CD4-positive, alpha-beta T cell (primary cell): Measurements from ENCODE around the gene KCNN3. TPM values are rescaled to one million over a fixed set of nuclear protein-coding genes. Genes with fewer than 3 reads are reported as not detected.

ENCODE experiments used
- ATAC-seq: fragments of 200-7000 bp; cut with Tn5 transposase; one replicate; pipeline ENCODE4 v1.10.0; 2022; ENCODE audit warnings: mild to moderate bottlenecking; ENCODE audit not compliant: poor library complexity
- CTCF ChIA-PET: fragments of 350-600 bp; sonication (Branson Sonifier 250); formaldehyde crosslinking; loops from one replicate; lab custom pipeline; 2021; ENCODE audit warnings: antibody characterized with exemption, inconsistent platforms; lab: Charles Lee
- POLR2A ChIA-PET: fragments of 350-600 bp; sonication (Branson Sonifier 250); formaldehyde crosslinking; loops from one replicate; lab custom pipeline; 2021; ENCODE audit warnings: antibody characterized with exemption, inconsistent platforms; lab: Charles Lee
- DNase-seq, 14 experiments: peaks; one replicate each; pipeline ENCODE4 v3.0.0-alpha.2; 2013 to 2020; ENCODE audit warnings: mixed read lengths in 2 of 14
- H3K27ac ChIP-seq, 2 donors: one replicate each; pipeline versions ENCODE4 v1.5.1 to v1.7.0; 2013; ENCODE audit warnings: low read length in 2 of 2, low read depth in 1 of 2, mild to moderate bottlenecking in 1 of 2
- H3K27me3 ChIP-seq, 2 experiments: 1 replicate in 1 of 2; 2 replicates in 1 of 2; pipeline versions ENCODE4 v1.6.1 to v1.7.0; 2013; ENCODE audit warnings: low read length in 2 of 2, control low read depth in 1 of 2, mild to moderate bottlenecking in 1 of 2, moderate library complexity in 1 of 2; ENCODE audit not compliant: insufficient read depth in 2 of 2, control insufficient read depth in 1 of 2
- H3K36me3 ChIP-seq: one replicate; pipeline ENCODE4 v1.6.1; 2013; ENCODE audit warnings: low read length, control low read depth; ENCODE audit not compliant: insufficient read depth
- H3K4me1 ChIP-seq: one replicate; pipeline ENCODE4 v1.6.1; 2013; ENCODE audit warnings: low read length, control low read depth; ENCODE audit not compliant: insufficient read depth
- H3K4me3 ChIP-seq: one replicate; pipeline ENCODE4 v1.5.1; 2013; ENCODE audit warnings: mild to moderate bottlenecking, low read length, moderate library complexity
- H3K9me3 ChIP-seq, 2 experiments: 1 replicate in 1 of 2; 2 replicates in 1 of 2; pipeline versions ENCODE4 v1.6.1 to v1.7.0; 2013; ENCODE audit warnings: low read length in 2 of 2, mild to moderate bottlenecking in 2 of 2, control low read depth in 1 of 2, moderate library complexity in 1 of 2; ENCODE audit not compliant: control insufficient read depth in 1 of 2, insufficient read depth in 1 of 2
- H3K27ac Mint-ChIP-seq: one replicate; pipeline ENCODE4 v1.8.0; 2020; ENCODE audit warnings: mixed read lengths
- H3K27me3 Mint-ChIP-seq: one replicate; pipeline ENCODE4 v1.8.0; 2021; ENCODE audit warnings: mixed read lengths
- H3K36me3 Mint-ChIP-seq: one replicate; pipeline ENCODE4 v1.8.0; 2021; ENCODE audit warnings: low read depth, mixed read lengths
- H3K4me1 Mint-ChIP-seq: one replicate; pipeline ENCODE4 v1.8.0; 2021; ENCODE audit warnings: low read depth, mixed read lengths
- H3K4me3 Mint-ChIP-seq: one replicate; pipeline ENCODE4 v1.8.0; 2020; ENCODE audit warnings: mild to moderate bottlenecking, mixed read lengths
- H3K9me3 Mint-ChIP-seq: one replicate; pipeline ENCODE4 v1.8.0; 2020; ENCODE audit warnings: mixed read lengths
- intact Hi-C, 2 experiments: fragments of 100-400 bp; cut with DNase I in 1 of 2; cut with micrococcal nuclease in 1 of 2; formaldehyde crosslinking; loops; one replicate each; pipeline versions ENCODE4 v1.15.1 to v1.9.0; 2023 to 2025; cut with DNase I, micrococcal nuclease
- total RNA-seq, 174 experiments: library from RNA in 2 of 174; stranded (reverse) in 2 of 174; gene quantifications; one replicate each; pipeline ENCODE4 v1.2.3 and lab custom pipeline; 2021 to 2026
- TF ChIP-seq, protein P1 (sequence below): fragments of 200-600 bp; IDR thresholded peaks from one replicate; pipeline ENCODE4 v1.8.0; 2022; ENCODE audit warnings: antibody characterized with exemption, mild to moderate bottlenecking

Gene KCNN3
- total RNA-seq, 2 experiments from 2014 or later = not detected

DNA sequence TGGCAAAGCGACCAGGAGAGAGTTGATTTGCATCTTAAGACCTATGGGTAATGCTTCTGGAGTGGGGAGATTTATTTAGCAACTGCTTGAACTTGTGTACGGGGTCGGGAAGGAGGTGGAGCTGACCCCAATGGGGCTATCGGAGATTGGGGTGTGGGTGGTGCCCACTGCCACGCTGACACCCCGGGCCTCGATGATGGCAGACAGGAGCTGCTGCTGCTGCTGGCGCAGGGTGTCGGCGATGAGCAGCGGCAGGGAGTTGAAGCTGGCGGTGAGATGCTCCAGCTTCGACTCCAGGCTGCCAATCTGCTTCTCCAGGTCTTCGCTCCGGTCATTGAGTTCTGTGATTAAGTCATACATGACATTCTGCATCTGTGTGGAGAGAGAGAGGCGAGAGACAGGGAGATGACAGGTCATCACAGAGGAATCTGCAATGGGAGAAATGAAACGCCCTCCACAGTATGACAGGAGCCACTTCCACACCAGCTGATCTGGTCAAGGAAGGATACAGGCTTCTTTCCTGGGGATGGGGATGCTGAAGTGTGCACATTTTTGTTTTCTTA is 162.1 kb downstream of the KCNN3 start:
- Histone ChIP-seq H3K4me1 (no peaks in the 10 kb centered on the region), H3K36me3 (no peaks in the 10 kb centered on the region), H3K9me3 (no peaks in the 10 kb centered on the region), H3K27ac (no peak overlapping the region), H3K4me3 (no peak overlapping the region), H3K27me3 (no peaks in the 10 kb centered on the region)
- ATAC-seq = no peak
- Mint-ChIP-seq H3K27ac (no peak overlapping the region), H3K4me1 (no peaks in the 10 kb centered on the region), H3K27me3 (no peaks in the 10 kb centered on the region), H3K36me3 (no peaks in the 10 kb centered on the region), H3K4me3 (no peak overlapping the region), H3K9me3 (no peaks in the 10 kb centered on the region)
- ChIA-PET POLR2A (interaction anchor here (0.7 kb wide), 1 partner anchor 827 kb away, joined by 5 read pairs; no protein-coding TSS in a partner anchor), CTCF (no interaction called here)
- intact Hi-C loops = no loop called here
- DNase-seq = no peak
- TF ChIP-seq, protein P1, sequence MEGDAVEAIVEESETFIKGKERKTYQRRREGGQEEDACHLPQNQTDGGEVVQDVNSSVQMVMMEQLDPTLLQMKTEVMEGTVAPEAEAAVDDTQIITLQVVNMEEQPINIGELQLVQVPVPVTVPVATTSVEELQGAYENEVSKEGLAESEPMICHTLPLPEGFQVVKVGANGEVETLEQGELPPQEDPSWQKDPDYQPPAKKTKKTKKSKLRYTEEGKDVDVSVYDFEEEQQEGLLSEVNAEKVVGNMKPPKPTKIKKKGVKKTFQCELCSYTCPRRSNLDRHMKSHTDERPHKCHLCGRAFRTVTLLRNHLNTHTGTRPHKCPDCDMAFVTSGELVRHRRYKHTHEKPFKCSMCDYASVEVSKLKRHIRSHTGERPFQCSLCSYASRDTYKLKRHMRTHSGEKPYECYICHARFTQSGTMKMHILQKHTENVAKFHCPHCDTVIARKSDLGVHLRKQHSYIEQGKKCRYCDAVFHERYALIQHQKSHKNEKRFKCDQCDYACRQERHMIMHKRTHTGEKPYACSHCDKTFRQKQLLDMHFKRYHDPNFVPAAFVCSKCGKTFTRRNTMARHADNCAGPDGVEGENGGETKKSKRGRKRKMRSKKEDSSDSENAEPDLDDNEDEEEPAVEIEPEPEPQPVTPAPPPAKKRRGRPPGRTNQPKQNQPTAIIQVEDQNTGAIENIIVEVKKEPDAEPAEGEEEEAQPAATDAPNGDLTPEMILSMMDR = no peak

DNA sequence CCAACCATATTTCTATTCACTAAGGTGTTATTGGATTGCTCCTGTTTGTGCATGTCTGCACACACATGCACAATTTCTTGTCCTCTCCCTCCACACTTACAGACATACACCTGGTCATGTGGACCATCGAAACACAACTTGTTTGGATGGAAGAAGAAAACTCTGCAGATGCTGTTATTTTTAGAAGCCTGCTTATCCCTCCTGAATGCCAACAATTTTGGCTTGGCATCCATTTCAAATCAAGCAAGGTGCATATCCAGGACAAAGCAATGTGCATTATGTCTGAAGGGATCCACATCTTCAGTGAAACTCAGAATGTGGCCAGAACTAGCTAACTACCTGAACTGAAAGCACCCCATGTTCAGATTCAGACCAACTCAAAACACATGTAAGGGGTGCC is 163.2 kb downstream of the KCNN3 start:
- Mint-ChIP-seq H3K27ac (no peak overlapping the region), H3K4me3 (no peak overlapping the region), H3K36me3 (no peaks in the 10 kb centered on the region), H3K4me1 (no peaks in the 10 kb centered on the region), H3K27me3 (no peaks in the 10 kb centered on the region), H3K9me3 (no peaks in the 10 kb centered on the region)
- ChIA-PET CTCF (no interaction called here), POLR2A (no interaction called here)
- no peaks in the 10 kb centered on the region for H3K36me3 ChIP-seq
- no peak for DNase-seq
- intact Hi-C loops = no loop called here
- no peaks in the 10 kb centered on the region for H3K9me3 ChIP-seq
- H3K4me1 ChIP-seq = no peaks in the 10 kb centered on the region
- H3K4me3 ChIP-seq = no peak overlapping the region
- no peaks in the 10 kb centered on the region for H3K27me3 ChIP-seq
- no peak overlapping the region for H3K27ac ChIP-seq
- TF ChIP-seq, protein P1 = no peak
- no peak for ATAC-seq

DNA sequence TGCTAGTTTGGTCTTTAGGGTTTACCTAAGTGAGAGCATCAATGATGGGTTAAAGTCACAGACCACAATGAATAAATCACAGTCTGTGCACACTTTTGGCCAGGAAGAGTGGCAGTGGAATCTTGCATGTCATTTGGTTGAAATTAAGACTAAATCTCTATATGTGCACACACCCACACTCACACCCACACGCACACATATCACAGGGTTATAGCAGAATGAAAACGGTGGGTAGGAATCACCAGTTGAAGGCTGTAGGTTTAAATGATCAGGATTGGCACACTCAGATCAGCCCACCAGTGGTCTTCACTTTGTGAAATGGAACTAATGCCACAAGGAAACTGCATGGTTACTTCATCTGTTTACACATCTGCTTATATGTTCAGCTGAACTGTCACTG is 164.5 kb downstream of the KCNN3 start:
- ATAC-seq (no peak), DNase-seq (no peak)
- Histone ChIP-seq H3K27me3 (no peaks in the 10 kb centered on the region), H3K9me3 (no peaks in the 10 kb centered on the region), H3K27ac (no peak overlapping the region), H3K4me3 (no peak overlapping the region), H3K36me3 (no peaks in the 10 kb centered on the region), H3K4me1 (no peaks in the 10 kb centered on the region)
- TF ChIP-seq, protein P1 = no peak
- Mint-ChIP-seq H3K4me1 (no peaks in the 10 kb centered on the region), H3K36me3 (no peaks in the 10 kb centered on the region), H3K4me3 (no peak overlapping the region), H3K27me3 (no peaks in the 10 kb centered on the region), H3K27ac (no peak overlapping the region), H3K9me3 (no peaks in the 10 kb centered on the region)
- ChIA-PET CTCF (no interaction called here), POLR2A (no interaction called here)
- intact Hi-C loops = no loop called here
